ENCODE results near the gene EGFR.

EGFR gene

GRCh38 chr7:55036950-55037736, 18.3 kb downstream of the EGFR start:
- DNase-seq (ENCODE audit: low read depth), result no peak

GRCh38 chr7:55043691-55044370, 25.0 kb downstream of the EGFR start:
- DNase-seq (ENCODE audit: low read depth), result no peak

GRCh38 chr7:55044371-55044717, 25.5 kb downstream of the EGFR start:
- no peak for DNase-seq (ENCODE audit: low read depth)

- DNase-seq (ENCODE audit: low read depth), result no peak
Measured at GRCh38 chr7:55044791-55045190, 26.0 kb downstream of the EGFR start.

- no peak for DNase-seq (ENCODE audit: low read depth)
Measured at GRCh38 chr7:55046582-55047342, 27.9 kb downstream of the EGFR start.

GRCh38 chr7:55048221-55048859, 29.5 kb downstream of the EGFR start:
- no peak for DNase-seq (ENCODE audit: low read depth)

GRCh38 chr7:55050281-55050680, 31.5 kb downstream of the EGFR start:
- no peak for DNase-seq (ENCODE audit: low read depth)

- DNase-seq (ENCODE audit: low read depth), result peak; percentile 76
Measured at GRCh38 chr7:55052081-55052480, 33.3 kb downstream of the EGFR start.

GRCh38 chr7:55052741-55053427, 34.1 kb downstream of the EGFR start:
- DNase-seq (ENCODE audit: low read depth), result no peak

GRCh38 chr7:55053651-55054571, 35.1 kb downstream of the EGFR start:
- DNase-seq (ENCODE audit: low read depth), result no peak

- no peak for DNase-seq (ENCODE audit: low read depth)
Measured at GRCh38 chr7:55054758-55055157, 35.9 kb downstream of the EGFR start.

GRCh38 chr7:55055479-55055878, 36.7 kb downstream of the EGFR start:
- no peak for DNase-seq (ENCODE audit: low read depth)

- no peak for DNase-seq (ENCODE audit: low read depth)
Measured at GRCh38 chr7:55056068-55056467, 37.3 kb downstream of the EGFR start.

- no peak for DNase-seq (ENCODE audit: low read depth)
Measured at GRCh38 chr7:55056577-55057480, 38.0 kb downstream of the EGFR start.

- DNase-seq (ENCODE audit: low read depth), result no peak
Measured at GRCh38 chr7:55058314-55058713, 39.5 kb downstream of the EGFR start.

- no peak for DNase-seq (ENCODE audit: low read depth)
Measured at GRCh38 chr7:55059021-55059420, 40.2 kb downstream of the EGFR start.

GRCh38 chr7:55060085-55060484, 41.3 kb downstream of the EGFR start:
- DNase-seq (ENCODE audit: low read depth), result no peak

- DNase-seq (ENCODE audit: low read depth), result no peak
Measured at GRCh38 chr7:55060636-55061022, 41.8 kb downstream of the EGFR start.

GRCh38 chr7:55061726-55062499, 43.1 kb downstream of the EGFR start:
- no peak for DNase-seq (ENCODE audit: low read depth)
